ENCODE measurements around the gene PRXL2B. TPM values are rescaled to one million over a fixed set of nuclear protein-coding genes. Genes with fewer than 3 reads are reported as not detected.

PRXL2B gene
- total RNA-seq, 1 experiment from 2014 or later = 12.6 TPM

- ChIA-PET POLR2A (no interaction called here), CTCF (no interaction called here)
- TF ChIP-seq CTCF (IDR thresholded peaks at IDR 0.05; ENCODE audit: unreplicated experiment) = no peak
- no peak overlapping the region for H3K27ac Mint-ChIP-seq (ENCODE audit: low read depth, unreplicated experiment)
- no peaks in the 10 kb centered on the region for H3K36me3 Mint-ChIP-seq (ENCODE audit: insufficient read depth, unreplicated experiment)
- intact Hi-C loops (cut with micrococcal nuclease) = no loop called here
- DNase-seq (ENCODE audit: unreplicated experiment) = no peak
- peaks cover 3% of the 10 kb centered on the region for H3K9me3 Mint-ChIP-seq (ENCODE audit: unreplicated experiment)
- BruUV-seq (replicated peaks) = no TSS peak
- no peaks in the 10 kb centered on the region for H3K4me1 Mint-ChIP-seq (ENCODE audit: insufficient read depth, unreplicated experiment)
- no peak overlapping the region for H3K4me3 Mint-ChIP-seq (ENCODE audit: unreplicated experiment)
- H3K27me3 Mint-ChIP-seq (ENCODE audit: insufficient read depth, unreplicated experiment) = peaks cover 6% of the 10 kb centered on the region
Measured at GRCh38 chr1:2578758-2579118, 7.8 kb upstream of the PRXL2B start.

DNA sequence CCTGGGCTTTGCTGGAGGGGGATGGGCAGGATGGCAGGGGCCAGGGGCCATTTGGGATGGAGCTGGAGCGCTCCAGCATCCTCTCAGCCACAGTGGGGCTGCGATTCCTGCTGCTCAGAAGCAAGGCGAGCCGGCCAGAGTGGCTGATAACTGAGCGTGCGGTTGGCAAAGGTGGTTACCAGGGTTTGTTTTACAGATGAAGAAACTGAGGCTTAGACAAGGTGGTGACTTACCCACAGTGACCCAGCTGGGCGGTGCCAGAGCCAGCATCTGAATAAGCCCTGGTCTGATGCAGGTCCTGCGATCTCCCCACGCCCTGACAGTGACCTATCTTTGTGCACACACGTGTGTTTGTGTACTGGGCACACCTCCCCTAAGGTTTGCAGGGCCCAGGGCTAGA is 5.9 kb upstream of the PRXL2B start:
- no peaks in the 10 kb centered on the region for H3K27me3 Mint-ChIP-seq (ENCODE audit: insufficient read depth, unreplicated experiment)
- intact Hi-C loops (cut with micrococcal nuclease) = no loop called here

DNA sequence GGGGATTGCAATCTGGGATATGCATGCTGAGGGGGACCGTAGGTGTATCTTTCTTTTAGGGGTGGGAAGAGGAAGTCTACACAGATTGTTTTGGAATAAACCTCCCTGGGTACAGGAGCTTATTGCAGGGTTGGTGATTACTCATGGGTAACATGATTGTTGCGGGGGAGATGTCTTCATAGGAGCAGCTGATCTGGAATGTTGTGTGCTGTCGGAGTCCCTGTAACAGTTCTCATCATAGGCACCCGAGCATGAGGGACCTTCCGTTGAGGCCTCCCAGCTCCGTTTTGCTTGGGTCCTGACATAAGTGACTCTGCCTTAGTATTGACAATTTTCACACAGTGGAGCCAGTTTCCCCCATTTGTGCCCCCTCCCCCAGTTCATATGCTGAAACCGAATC is 4.2 kb upstream of the PRXL2B start:
- ChIA-PET POLR2A (no interaction called here), CTCF (interaction anchor here (0.7 to 1.2 kb wide), 2 partner anchors 35 to 842 kb away, joined by 3 read pairs; no protein-coding TSS in a partner anchor)
- Mint-ChIP-seq H3K4me3 (ENCODE audit: unreplicated experiment) (no peak overlapping the region), H3K36me3 (ENCODE audit: insufficient read depth, unreplicated experiment) (peaks cover 8% of the 10 kb centered on the region), H3K9me3 (ENCODE audit: unreplicated experiment) (no peaks in the 10 kb centered on the region), H3K27ac (ENCODE audit: low read depth, unreplicated experiment) (no peak overlapping the region), H3K27me3 (ENCODE audit: insufficient read depth, unreplicated experiment) (no peaks in the 10 kb centered on the region), H3K4me1 (ENCODE audit: insufficient read depth, unreplicated experiment) (no peaks in the 10 kb centered on the region)
- no peak for TF ChIP-seq CTCF (IDR thresholded peaks at IDR 0.05; ENCODE audit: unreplicated experiment)
- intact Hi-C loops (cut with micrococcal nuclease) = no loop called here
- BruUV-seq (replicated peaks) = no TSS peak
- no peak for DNase-seq (ENCODE audit: unreplicated experiment)

More for the DNA sequence above, 5.9 kb upstream of the PRXL2B start:
- H3K36me3 Mint-ChIP-seq (ENCODE audit: insufficient read depth, unreplicated experiment) = no peaks in the 10 kb centered on the region
- no peak for TF ChIP-seq CTCF (IDR thresholded peaks at IDR 0.05; ENCODE audit: unreplicated experiment)
- no peaks in the 10 kb centered on the region for H3K4me1 Mint-ChIP-seq (ENCODE audit: insufficient read depth, unreplicated experiment)
- no TSS peak for BruUV-seq (replicated peaks)
- no peak for DNase-seq (ENCODE audit: unreplicated experiment)
- ChIA-PET CTCF (no interaction called here), POLR2A (no interaction called here)
- H3K27ac Mint-ChIP-seq (ENCODE audit: low read depth, unreplicated experiment) = no peak overlapping the region
- H3K4me3 Mint-ChIP-seq (ENCODE audit: unreplicated experiment) = no peak overlapping the region
- H3K9me3 Mint-ChIP-seq (ENCODE audit: unreplicated experiment) = no peaks in the 10 kb centered on the region

- CTCF ChIA-PET = no interaction called here
- no TSS peak for BruUV-seq (replicated peaks)
Measured at GRCh38 chr1:2583331-2583791, 3.2 kb upstream of the PRXL2B start.

More at GRCh38 chr1:2583331-2583791, 3.2 kb upstream of the PRXL2B start:
- Mint-ChIP-seq H3K36me3 (ENCODE audit: insufficient read depth, unreplicated experiment) (peaks cover 8% of the 10 kb centered on the region), H3K4me1 (ENCODE audit: insufficient read depth, unreplicated experiment) (no peaks in the 10 kb centered on the region), H3K27ac (ENCODE audit: low read depth, unreplicated experiment) (no peak overlapping the region), H3K9me3 (ENCODE audit: unreplicated experiment) (no peaks in the 10 kb centered on the region), H3K4me3 (ENCODE audit: unreplicated experiment) (no peak overlapping the region), H3K27me3 (ENCODE audit: insufficient read depth, unreplicated experiment) (no peaks in the 10 kb centered on the region)
- intact Hi-C loops (cut with micrococcal nuclease) = no loop called here
- DNase-seq (ENCODE audit: unreplicated experiment) = no peak
- no peak for TF ChIP-seq CTCF (IDR thresholded peaks at IDR 0.05; ENCODE audit: unreplicated experiment)
- POLR2A ChIA-PET = interaction anchor here (0.6 to 1.1 kb wide), 2 partner anchors 206 to 837 kb away, joined by 3 read pairs; no protein-coding TSS in a partner anchor

All from MCF 10A (cell line).